Esophagus squamous epithelium (tissue), 4 donors: ENCODE results near the gene ELOVL6.

Source experiments
- POLR2A ChIP-seq, 4 donors: fragments of 450-650 bp; IDR thresholded peaks; one replicate each; pipeline ENCODE4 v1.6.1; 2017; ENCODE audit warnings: antibody characterized with exemption in 4 of 4, mild to moderate bottlenecking in 4 of 4, moderate library complexity in 3 of 4
- TF ChIP-seq, protein P1 (sequence below), 6 experiments: fragments of 450-650 bp in 4 of 6; fragments of 200-600 bp in 2 of 6; sonication (generic) in 2 of 6; IDR thresholded peaks; one replicate each; pipeline ENCODE4 v1.5.1; 2016 to 2019; ENCODE audit warnings: antibody characterized with exemption in 6 of 6, mild to moderate bottlenecking in 4 of 6, moderate library complexity in 4 of 6

DNA sequence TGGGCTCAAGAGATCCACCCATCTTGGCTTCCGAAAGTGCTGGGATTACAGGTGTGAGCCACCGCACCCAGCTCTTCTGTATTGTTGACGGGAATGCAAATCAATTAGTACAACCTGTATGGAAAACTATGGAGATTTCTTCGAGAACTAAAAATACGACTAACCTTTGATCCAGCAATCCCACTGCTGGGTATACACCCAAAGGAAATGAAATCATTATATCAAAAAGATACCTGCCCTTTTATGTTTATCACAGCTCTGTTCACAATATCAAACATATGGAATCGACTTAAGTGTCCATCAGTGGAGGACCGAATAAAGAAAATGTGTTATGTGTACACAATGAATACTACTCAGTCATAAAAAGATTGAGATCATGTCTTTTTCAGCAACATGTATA lies 49.3 kb downstream of the ELOVL6 start:
- TF ChIP-seq, protein P1, sequence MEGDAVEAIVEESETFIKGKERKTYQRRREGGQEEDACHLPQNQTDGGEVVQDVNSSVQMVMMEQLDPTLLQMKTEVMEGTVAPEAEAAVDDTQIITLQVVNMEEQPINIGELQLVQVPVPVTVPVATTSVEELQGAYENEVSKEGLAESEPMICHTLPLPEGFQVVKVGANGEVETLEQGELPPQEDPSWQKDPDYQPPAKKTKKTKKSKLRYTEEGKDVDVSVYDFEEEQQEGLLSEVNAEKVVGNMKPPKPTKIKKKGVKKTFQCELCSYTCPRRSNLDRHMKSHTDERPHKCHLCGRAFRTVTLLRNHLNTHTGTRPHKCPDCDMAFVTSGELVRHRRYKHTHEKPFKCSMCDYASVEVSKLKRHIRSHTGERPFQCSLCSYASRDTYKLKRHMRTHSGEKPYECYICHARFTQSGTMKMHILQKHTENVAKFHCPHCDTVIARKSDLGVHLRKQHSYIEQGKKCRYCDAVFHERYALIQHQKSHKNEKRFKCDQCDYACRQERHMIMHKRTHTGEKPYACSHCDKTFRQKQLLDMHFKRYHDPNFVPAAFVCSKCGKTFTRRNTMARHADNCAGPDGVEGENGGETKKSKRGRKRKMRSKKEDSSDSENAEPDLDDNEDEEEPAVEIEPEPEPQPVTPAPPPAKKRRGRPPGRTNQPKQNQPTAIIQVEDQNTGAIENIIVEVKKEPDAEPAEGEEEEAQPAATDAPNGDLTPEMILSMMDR (IDR thresholded peaks at IDR 0.05) = no peak
- no peak for TF ChIP-seq POLR2A (IDR thresholded peaks at IDR 0.05)
